Esophagus squamous epithelium (tissue), 4 donors: ENCODE results near the gene BRI3BP.

Experiments
- POLR2A ChIP-seq, 4 donors: fragments of 450-650 bp; IDR thresholded peaks; one replicate each; pipeline ENCODE4 v1.6.1; 2017; ENCODE audit warnings: antibody characterized with exemption in 4 of 4, mild to moderate bottlenecking in 4 of 4, moderate library complexity in 3 of 4
- TF ChIP-seq, protein P1 (sequence below), 6 experiments: fragments of 450-650 bp in 4 of 6; fragments of 200-600 bp in 2 of 6; sonication (generic) in 2 of 6; IDR thresholded peaks; one replicate each; pipeline ENCODE4 v1.5.1; 2016 to 2019; ENCODE audit warnings: antibody characterized with exemption in 6 of 6, mild to moderate bottlenecking in 4 of 6, moderate library complexity in 4 of 6

- TF ChIP-seq, protein P1, sequence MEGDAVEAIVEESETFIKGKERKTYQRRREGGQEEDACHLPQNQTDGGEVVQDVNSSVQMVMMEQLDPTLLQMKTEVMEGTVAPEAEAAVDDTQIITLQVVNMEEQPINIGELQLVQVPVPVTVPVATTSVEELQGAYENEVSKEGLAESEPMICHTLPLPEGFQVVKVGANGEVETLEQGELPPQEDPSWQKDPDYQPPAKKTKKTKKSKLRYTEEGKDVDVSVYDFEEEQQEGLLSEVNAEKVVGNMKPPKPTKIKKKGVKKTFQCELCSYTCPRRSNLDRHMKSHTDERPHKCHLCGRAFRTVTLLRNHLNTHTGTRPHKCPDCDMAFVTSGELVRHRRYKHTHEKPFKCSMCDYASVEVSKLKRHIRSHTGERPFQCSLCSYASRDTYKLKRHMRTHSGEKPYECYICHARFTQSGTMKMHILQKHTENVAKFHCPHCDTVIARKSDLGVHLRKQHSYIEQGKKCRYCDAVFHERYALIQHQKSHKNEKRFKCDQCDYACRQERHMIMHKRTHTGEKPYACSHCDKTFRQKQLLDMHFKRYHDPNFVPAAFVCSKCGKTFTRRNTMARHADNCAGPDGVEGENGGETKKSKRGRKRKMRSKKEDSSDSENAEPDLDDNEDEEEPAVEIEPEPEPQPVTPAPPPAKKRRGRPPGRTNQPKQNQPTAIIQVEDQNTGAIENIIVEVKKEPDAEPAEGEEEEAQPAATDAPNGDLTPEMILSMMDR (IDR thresholded peaks at IDR 0.05): no peak
- no peak for TF ChIP-seq POLR2A (IDR thresholded peaks at IDR 0.05)
Observed at GRCh38 chr12:124952295-124952694, 41.1 kb upstream of the BRI3BP start.
